ENCODE data around the gene SPINK14. TPM values are rescaled to one million over a fixed set of nuclear protein-coding genes. Genes with fewer than 3 reads are reported as not detected.
A peak's percentile ranks its signal among the peaks of the same experiment; 100 is the strongest.

SPINK14 gene
- total RNA-seq, 2 experiments from 2014 or later: not detected

DNA sequence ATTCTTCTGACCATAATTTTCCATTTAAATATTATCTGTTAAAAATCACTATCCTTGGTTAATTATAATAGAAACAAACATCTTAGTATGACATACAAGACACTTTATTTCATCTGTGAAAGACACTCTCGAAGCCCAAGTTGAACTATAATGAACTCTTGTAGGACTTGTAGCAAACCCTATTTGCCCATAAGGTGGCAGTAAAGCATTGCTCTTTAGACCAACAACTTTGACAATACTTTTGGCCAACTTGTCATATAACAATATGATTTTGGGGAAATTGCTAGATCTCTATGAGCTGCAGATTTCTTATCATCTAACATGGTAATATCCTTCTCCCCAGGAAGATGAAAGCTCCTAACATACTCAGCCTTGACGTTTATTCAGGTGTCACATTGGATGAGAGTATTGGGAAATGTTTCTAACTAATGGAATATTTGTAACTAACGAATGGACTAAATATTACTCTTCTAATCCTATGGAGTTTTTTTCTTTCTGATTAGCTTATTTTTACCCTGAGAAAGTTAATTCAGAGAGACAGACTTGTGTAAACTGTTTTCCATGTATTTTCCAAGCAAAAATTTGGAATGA is 11.0 kb downstream of the SPINK14 start:
- Histone ChIP-seq H4K20me1 (ENCODE audit: insufficient read depth, low read length) (no peaks in the 10 kb centered on the region), H3K4me2 (ENCODE audit: low read length) (no peak overlapping the region), H2AFZ (ENCODE audit: low read length) (no peak overlapping the region), H3K9me2 (ENCODE audit: insufficient read depth, low read length) (no peaks in the 10 kb centered on the region), H3K36me3 (ENCODE audit: insufficient read depth, low read length) (no peaks in the 10 kb centered on the region), H3K4me3 (ENCODE audit: low read depth, low read length, poor library complexity, severe bottlenecking) (no peak overlapping the region), H3K9me3 (ENCODE audit: low read length) (no peaks in the 10 kb centered on the region), H3K79me2 (ENCODE audit: insufficient read depth, low read depth, low read length) (no peaks in the 10 kb centered on the region), H3K27ac (ENCODE audit: low read depth, low read length, poor library complexity, severe bottlenecking) (no peak overlapping the region), H3K4me1 (ENCODE audit: insufficient read depth, low read length, poor library complexity, severe bottlenecking) (no peaks in the 10 kb centered on the region)
- BruUV-seq (replicated peaks): no TSS peak
- ChIA-PET CTCF (ENCODE audit: unreplicated experiment) (no interaction called here), POLR2A (interaction anchor here (0.6 kb wide), 1 partner anchor 875 kb away, joined by 3 read pairs; no protein-coding TSS in a partner anchor)
- TF ChIP-seq, protein P1, sequence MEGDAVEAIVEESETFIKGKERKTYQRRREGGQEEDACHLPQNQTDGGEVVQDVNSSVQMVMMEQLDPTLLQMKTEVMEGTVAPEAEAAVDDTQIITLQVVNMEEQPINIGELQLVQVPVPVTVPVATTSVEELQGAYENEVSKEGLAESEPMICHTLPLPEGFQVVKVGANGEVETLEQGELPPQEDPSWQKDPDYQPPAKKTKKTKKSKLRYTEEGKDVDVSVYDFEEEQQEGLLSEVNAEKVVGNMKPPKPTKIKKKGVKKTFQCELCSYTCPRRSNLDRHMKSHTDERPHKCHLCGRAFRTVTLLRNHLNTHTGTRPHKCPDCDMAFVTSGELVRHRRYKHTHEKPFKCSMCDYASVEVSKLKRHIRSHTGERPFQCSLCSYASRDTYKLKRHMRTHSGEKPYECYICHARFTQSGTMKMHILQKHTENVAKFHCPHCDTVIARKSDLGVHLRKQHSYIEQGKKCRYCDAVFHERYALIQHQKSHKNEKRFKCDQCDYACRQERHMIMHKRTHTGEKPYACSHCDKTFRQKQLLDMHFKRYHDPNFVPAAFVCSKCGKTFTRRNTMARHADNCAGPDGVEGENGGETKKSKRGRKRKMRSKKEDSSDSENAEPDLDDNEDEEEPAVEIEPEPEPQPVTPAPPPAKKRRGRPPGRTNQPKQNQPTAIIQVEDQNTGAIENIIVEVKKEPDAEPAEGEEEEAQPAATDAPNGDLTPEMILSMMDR (conservative IDR thresholded peaks at IDR 0.05; ENCODE audit: low read length): peak; percentile 87
- TF ChIP-seq EZH2phosphoT487 (IDR thresholded peaks at IDR 0.05; ENCODE audit: borderline replicate concordance, low read depth, low read length): no peak
- intact Hi-C loops (cut with micrococcal nuclease; ENCODE audit: unreplicated experiment): loop anchor here (1.0 to 2.0 kb wide), 3 partner anchors 195 to 552 kb away; no protein-coding TSS in a partner anchor
- DNase-seq (ENCODE audit: low spot score): peak; percentile 61

- Histone ChIP-seq H3K4me2 (ENCODE audit: low read length) (no peak overlapping the region), H4K20me1 (ENCODE audit: insufficient read depth, low read length) (no peaks in the 10 kb centered on the region), H3K36me3 (ENCODE audit: insufficient read depth, low read length) (no peaks in the 10 kb centered on the region), H3K79me2 (ENCODE audit: insufficient read depth, low read depth, low read length) (no peaks in the 10 kb centered on the region), H3K27ac (ENCODE audit: low read depth, low read length, poor library complexity, severe bottlenecking) (no peak overlapping the region), H3K9me2 (ENCODE audit: insufficient read depth, low read length) (no peaks in the 10 kb centered on the region), H3K4me1 (ENCODE audit: insufficient read depth, low read length, poor library complexity, severe bottlenecking) (no peaks in the 10 kb centered on the region), H2AFZ (ENCODE audit: low read length) (no peak overlapping the region), H3K4me3 (ENCODE audit: low read depth, low read length, poor library complexity, severe bottlenecking) (no peak overlapping the region), H3K9me3 (ENCODE audit: low read length) (no peaks in the 10 kb centered on the region)
- ChIA-PET CTCF (ENCODE audit: unreplicated experiment) (no interaction called here), POLR2A (interaction anchor here (0.5 to 0.9 kb wide), 2 partner anchors 17 to 25 kb away, joined by 3 to 6 read pairs; no protein-coding TSS in a partner anchor)
- no peak for DNase-seq (ENCODE audit: low spot score)
- intact Hi-C loops (cut with micrococcal nuclease; ENCODE audit: unreplicated experiment): no loop called here
- TF ChIP-seq, protein P1 (conservative IDR thresholded peaks at IDR 0.05; ENCODE audit: low read length): no peak
- TF ChIP-seq EZH2phosphoT487 (IDR thresholded peaks at IDR 0.05; ENCODE audit: borderline replicate concordance, low read depth, low read length): no peak
- no TSS peak for BruUV-seq (replicated peaks)
These were observed 18.1 kb downstream of the SPINK14 start for GRCh38 chr5:148186248-148187003.

DNA sequence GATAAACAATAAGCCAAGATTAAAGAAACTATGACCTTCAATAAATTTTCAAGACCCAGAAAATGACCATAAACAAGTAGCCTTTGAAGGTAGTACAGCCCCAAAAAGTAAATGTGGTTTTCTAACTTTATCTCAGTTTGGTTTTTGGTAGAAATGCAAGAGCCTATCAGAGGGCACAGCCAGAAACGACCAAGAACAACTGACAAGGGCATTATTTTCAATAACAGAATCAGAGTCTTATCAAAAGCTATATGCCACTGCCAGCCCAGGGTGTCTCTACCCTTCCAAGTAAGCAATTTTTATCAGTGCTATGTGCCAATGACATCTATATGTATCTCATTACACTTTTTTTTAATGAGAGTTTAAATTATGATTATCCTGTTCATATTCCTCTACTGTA is 22.7 kb downstream of the SPINK14 start:
- intact Hi-C loops (cut with micrococcal nuclease; ENCODE audit: unreplicated experiment): no loop called here
- no peaks in the 10 kb centered on the region for H3K9me3 ChIP-seq (ENCODE audit: low read length)
- no peak for DNase-seq (ENCODE audit: low spot score)
- no peaks in the 10 kb centered on the region for H4K20me1 ChIP-seq (ENCODE audit: insufficient read depth, low read length)
- H3K27ac ChIP-seq (ENCODE audit: low read depth, low read length, poor library complexity, severe bottlenecking): no peak overlapping the region
- H3K79me2 ChIP-seq (ENCODE audit: insufficient read depth, low read depth, low read length): no peaks in the 10 kb centered on the region
- no peak overlapping the region for H3K4me2 ChIP-seq (ENCODE audit: low read length)
- POLR2A ChIA-PET: no interaction called here
- TF ChIP-seq, protein P1 (conservative IDR thresholded peaks at IDR 0.05; ENCODE audit: low read length): no peak
- no peak for TF ChIP-seq EZH2phosphoT487 (IDR thresholded peaks at IDR 0.05; ENCODE audit: borderline replicate concordance, low read depth, low read length)
- no TSS peak for BruUV-seq (replicated peaks)
- H3K36me3 ChIP-seq (ENCODE audit: insufficient read depth, low read length): no peaks in the 10 kb centered on the region
- no peak overlapping the region for H3K4me3 ChIP-seq (ENCODE audit: low read depth, low read length, poor library complexity, severe bottlenecking)
- H2AFZ ChIP-seq (ENCODE audit: low read length): no peak overlapping the region
- no peaks in the 10 kb centered on the region for H3K9me2 ChIP-seq (ENCODE audit: insufficient read depth, low read length)
- CTCF ChIA-PET (ENCODE audit: unreplicated experiment): no interaction called here
- H3K4me1 ChIP-seq (ENCODE audit: insufficient read depth, low read length, poor library complexity, severe bottlenecking): no peaks in the 10 kb centered on the region
